Activated CD8-positive, alpha-beta memory T cell treated with anti-CD3 and anti-CD28 coated beads for 36 hours (primary cell): ENCODE results near the gene LRRTM4. TPM values are rescaled to one million over a fixed set of nuclear protein-coding genes. Genes with fewer than 3 reads are reported as not detected.

Source experiments
- CTCF ChIA-PET: fragments of 350-600 bp; sonication (Branson Sonifier 250); formaldehyde crosslinking; loops from one replicate; lab custom pipeline; 2021; ENCODE audit warnings: antibody characterized with exemption; lab: Charles Lee
- POLR2A ChIA-PET: fragments of 350-600 bp; sonication (Branson Sonifier 250); formaldehyde crosslinking; loops from one replicate; lab custom pipeline; 2021; ENCODE audit warnings: antibody characterized with exemption; lab: Charles Lee
- total RNA-seq, 2 experiments: library from RNA; stranded (reverse); gene quantifications; one replicate each; pipeline ENCODE4 v1.2.3, GENCODE V29; 2021

LRRTM4 gene
- total RNA-seq, 2 experiments from 2014 or later, result not detected

DNA sequence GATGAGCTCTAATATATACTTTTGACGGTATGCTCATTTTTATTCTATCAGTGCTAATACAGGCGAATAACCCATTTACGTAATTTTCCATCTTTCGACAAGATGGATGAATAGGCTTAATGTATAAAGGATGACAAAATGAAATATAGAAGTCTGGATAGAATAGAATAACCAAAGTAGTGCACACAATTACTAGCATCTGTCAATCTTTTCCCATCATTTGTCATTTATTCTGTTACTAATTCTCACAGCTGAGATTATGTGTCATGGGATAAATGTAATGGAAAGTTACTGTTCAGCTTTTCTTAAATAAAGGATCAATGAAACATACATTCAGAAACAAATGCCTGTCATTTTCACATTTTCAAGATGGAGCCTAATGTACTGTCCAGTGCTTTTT, 548.6 kb downstream of the LRRTM4 start:
- POLR2A ChIA-PET, result no interaction called here
- CTCF ChIA-PET, result no interaction called here

GRCh38 chr2:76965772-76966171, 556.4 kb downstream of the LRRTM4 start:
- ChIA-PET CTCF (no interaction called here), POLR2A (no interaction called here)

- POLR2A ChIA-PET, result no interaction called here
- CTCF ChIA-PET, result no interaction called here
Measured at GRCh38 chr2:76958749-76959148, 563.4 kb downstream of the LRRTM4 start.

DNA sequence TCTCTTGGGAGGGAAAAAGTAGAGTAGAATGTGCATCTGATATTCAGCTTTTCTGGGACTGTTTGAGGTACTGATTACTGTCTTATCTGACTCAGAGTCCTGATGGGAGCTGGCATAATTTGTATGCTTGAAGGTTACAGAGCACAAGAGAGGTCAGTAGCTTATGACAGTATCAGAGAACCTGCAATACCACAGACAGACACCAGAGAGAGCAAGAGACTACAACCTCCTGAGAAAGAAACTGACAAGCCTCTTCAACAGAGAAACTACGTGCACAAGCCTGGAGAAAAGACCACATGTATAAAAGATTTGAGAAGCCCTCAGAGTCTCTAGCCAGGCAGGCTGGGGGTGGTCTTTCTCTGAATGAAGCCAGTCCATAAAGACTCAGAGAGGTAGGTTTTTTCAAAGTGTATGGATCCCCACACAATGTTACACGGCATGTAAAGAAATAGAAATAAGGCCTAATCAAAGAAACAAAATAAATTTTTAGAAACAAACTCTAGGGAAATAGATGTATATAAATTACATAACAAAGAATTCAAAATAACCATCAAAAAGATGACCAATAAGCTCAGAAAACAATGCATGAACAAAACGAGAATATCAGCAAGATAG, 568.3 kb downstream of the LRRTM4 start:
- CTCF ChIA-PET, result no interaction called here

DNA sequence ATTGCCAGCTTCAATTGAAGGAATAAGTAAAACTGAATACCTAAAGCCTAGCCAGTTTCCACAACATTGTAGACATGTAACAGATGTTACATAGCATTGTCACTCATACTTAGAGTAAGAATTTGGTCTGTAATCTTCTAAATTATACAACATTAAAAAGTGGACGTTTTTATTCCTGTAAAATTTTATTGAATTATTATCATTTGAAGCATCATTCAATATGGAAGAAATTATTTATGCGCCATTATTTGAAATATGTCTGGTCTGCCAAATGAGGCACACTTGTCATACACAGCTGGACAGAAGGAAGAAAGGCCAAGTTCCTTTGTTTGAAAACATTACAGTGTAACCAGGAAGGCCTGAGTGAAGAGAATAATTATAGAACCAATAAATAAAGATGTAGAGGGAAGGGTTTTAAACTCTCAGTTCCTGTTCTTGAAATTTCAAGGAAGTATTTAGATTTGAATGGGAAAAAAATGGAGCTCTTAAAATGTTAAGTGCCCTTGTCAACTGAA, 575.5 kb downstream of the LRRTM4 start:
- CTCF ChIA-PET, result no interaction called here
- POLR2A ChIA-PET, result no interaction called here

More for the DNA sequence above, 568.3 kb downstream of the LRRTM4 start:
- POLR2A ChIA-PET, result no interaction called here

- POLR2A ChIA-PET, result no interaction called here
- CTCF ChIA-PET, result no interaction called here
Measured at GRCh38 chr2:76940559-76940958, 581.6 kb downstream of the LRRTM4 start.

- POLR2A ChIA-PET, result no interaction called here
- CTCF ChIA-PET, result no interaction called here
Measured at GRCh38 chr2:76938153-76938552, 584.0 kb downstream of the LRRTM4 start.

- ChIA-PET POLR2A (no interaction called here), CTCF (no interaction called here)
Measured at GRCh38 chr2:76932550-76932949, 589.6 kb downstream of the LRRTM4 start.

GRCh38 chr2:76930056-76930744, 592.0 kb downstream of the LRRTM4 start:
- POLR2A ChIA-PET, result no interaction called here
- CTCF ChIA-PET, result no interaction called here

DNA sequence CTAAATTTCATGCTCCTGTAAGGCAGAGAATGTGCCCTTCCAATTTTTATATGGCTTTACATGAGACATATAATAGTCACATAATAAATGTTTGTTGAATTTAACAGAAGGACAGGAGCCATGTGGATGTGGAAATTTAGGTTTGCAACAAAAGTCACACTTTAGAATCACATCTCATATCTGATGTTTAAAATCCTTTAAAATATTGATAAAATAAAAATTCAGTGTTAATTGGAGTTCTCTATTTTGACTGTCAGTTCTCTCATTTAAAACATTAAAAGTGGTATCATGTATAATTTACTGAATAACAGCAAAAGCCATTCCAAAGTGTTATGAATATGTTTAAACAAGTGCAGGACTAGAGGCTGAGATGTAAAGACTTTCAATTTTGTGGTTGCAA, 594.1 kb downstream of the LRRTM4 start:
- CTCF ChIA-PET, result no interaction called here
- POLR2A ChIA-PET, result no interaction called here

DNA sequence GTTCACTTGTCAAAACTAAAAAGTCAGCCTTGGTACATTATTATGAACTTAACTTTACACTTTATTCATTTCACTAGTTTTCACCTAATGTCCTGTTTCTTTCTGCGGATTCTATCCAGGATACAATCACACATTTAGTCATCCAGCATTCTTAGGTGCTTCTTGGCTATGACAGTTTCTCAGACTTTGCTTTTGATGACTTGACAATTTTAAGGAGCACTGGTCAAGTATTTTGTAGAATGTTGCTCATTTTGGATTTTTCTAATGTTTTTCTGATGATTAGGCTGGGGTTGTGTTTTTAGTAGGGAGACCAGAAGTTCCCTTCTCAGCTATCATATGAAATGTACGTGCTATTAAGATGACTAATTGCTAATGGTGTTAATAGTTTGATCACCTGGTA, 601.2 kb downstream of the LRRTM4 start:
- ChIA-PET CTCF (no interaction called here), POLR2A (no interaction called here)

DNA sequence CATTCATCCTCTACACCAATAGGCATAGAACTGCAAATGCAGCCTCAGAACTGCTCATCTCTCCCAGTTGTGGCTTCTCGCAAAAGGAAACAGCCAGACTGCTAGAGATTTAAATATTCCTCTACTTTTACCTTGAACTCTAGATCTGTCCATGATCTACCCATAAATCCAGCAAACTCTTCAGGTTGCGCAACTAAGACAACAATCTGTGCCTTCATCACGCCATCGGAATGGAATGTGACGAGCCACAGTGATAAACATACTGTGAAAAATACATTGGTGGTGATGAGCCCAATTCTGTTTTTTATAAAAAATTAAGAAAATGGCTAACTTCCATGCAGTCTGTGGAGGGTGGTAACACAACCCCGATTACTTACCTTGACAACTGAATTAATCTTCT, 626.7 kb downstream of the LRRTM4 start:
- ChIA-PET CTCF (no interaction called here), POLR2A (no interaction called here)

DNA sequence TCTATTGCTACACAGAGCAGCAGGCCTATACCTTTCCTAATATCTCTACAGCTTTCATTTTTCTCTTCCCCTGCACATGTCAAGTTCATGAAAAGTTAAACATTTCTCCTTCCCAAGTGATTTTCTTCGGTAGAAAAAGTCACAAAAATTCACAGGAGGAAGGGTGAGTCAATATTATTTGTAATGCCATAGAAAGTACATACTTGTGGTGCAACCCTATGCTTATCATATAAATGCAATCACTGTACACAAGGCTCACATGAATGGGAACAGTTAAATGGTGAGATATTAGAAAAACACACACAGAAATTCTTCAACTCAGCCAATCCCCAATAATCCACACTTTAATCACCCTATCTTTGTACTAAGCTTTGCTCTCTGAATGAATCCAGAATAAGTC, 651.6 kb downstream of the LRRTM4 start:
- ChIA-PET CTCF (no interaction called here), POLR2A (no interaction called here)

GRCh38 chr2:76870011-76870410, 652.2 kb downstream of the LRRTM4 start:
- ChIA-PET CTCF (no interaction called here), POLR2A (no interaction called here)

GRCh38 chr2:76867854-76868253, 654.3 kb downstream of the LRRTM4 start:
- ChIA-PET POLR2A (no interaction called here), CTCF (no interaction called here)

- POLR2A ChIA-PET, result no interaction called here
- CTCF ChIA-PET, result interaction anchor here (0.6 kb wide), 1 partner anchor 19 kb away, joined by 3 read pairs; no protein-coding TSS in a partner anchor
Measured at GRCh38 chr2:76866464-76866863, 655.7 kb downstream of the LRRTM4 start.

GRCh38 chr2:76862901-76863300, 659.3 kb downstream of the LRRTM4 start:
- ChIA-PET CTCF (no interaction called here), POLR2A (no interaction called here)

GRCh38 chr2:76861708-76862107, 660.5 kb downstream of the LRRTM4 start:
- ChIA-PET CTCF (no interaction called here), POLR2A (no interaction called here)

DNA sequence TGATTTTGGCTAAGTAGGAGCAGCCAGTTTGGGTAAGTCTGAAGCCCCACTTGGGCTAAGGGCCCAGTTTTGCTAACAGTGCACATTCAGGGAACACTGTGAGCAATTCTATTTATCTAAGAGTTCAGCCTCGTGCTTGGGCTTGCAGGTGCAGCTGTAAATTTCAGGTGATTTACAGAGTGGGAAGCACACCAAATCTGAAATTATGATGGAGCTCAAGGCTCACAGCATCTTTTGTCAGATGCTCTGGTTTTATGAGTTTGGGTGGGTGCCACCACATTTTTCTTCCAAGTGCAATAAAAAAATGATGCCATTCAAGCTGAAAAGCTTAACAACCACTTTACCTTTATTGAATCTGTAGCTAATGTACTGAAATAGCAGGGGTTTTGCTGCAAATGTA, 671.2 kb downstream of the LRRTM4 start:
- ChIA-PET CTCF (no interaction called here), POLR2A (no interaction called here)

DNA sequence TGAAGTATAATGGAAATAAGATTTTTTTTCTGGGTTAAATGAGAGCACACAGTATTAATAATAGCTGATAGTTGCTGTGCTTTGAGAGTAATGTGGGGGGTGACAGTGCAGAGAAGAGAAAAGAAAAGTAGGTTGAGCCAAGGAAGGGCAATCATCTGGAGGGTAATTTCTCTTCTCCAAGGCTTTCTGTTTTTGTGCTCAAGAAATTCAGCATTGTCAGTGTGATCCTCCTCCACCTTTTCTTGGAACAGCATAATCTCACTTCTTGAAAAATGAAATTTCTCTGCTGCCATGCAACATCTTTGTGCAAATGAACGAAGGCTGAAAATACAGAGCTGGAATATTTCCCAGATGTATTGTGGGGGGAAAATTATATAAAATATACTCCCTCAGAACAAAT, 673.1 kb downstream of the LRRTM4 start:
- CTCF ChIA-PET, result no interaction called here
- POLR2A ChIA-PET, result no interaction called here

DNA sequence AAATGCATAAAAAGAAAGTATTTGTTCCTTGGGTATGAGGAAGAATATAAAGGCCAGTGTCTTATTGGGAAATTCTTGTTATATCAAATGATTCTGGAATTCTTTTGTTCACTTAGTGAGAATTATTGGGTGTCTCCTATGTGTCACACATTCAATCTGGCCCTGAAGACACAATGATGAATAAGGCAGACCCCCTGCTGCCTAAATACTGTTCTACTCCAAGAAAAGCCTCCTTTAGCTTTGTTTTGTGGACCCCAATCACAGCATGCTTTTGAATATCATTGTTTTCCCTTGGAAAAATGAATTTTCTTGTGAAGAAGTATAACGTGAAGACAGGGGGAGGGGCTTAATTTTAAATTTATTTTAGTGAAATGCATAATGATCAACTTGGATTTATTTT, 682.4 kb downstream of the LRRTM4 start:
- CTCF ChIA-PET, result no interaction called here
- POLR2A ChIA-PET, result no interaction called here
